ENCODE data around the gene TBC1D3G.
"Not testable (repeated sequence)": the region's sequence is repeated elsewhere in the genome, so short reads cannot be mapped to it uniquely, and the experiment has no call there.

Gene TBC1D3G

GRCh38 chr17:36323584-36323983 lies at the start of gene TBC1D3G:
Gene TBC1D3G (plus strand): TSS chr17:36323884. CDS start chr17:36325412, 1,528 bp downstream.
- FAIRE-seq: not testable (repeated sequence)

GRCh38 chr17:36283256-36283655 lies 40.4 kb upstream of the TBC1D3G start:
- not testable (repeated sequence) for FAIRE-seq

- not testable (repeated sequence) for FAIRE-seq
Observed at GRCh38 chr17:36284219-36284618, 39.5 kb upstream of the TBC1D3G start.

- not testable (repeated sequence) for FAIRE-seq
Observed at GRCh38 chr17:36289965-36290612, 33.6 kb upstream of the TBC1D3G start.

GRCh38 chr17:36295161-36295560 lies 28.5 kb upstream of the TBC1D3G start:
- FAIRE-seq: not testable (repeated sequence)

- FAIRE-seq: not testable (repeated sequence)
Observed at GRCh38 chr17:36315736-36316135, 7.9 kb upstream of the TBC1D3G start.

- not testable (repeated sequence) for FAIRE-seq
Observed at GRCh38 chr17:36362496-36362895, 38.8 kb downstream of the TBC1D3G start.

GRCh38 chr17:36375938-36376337 lies 52.3 kb downstream of the TBC1D3G start:
- FAIRE-seq: not testable (repeated sequence)

All from endometrium (tissue), 2 donors.